Urothelium cell line (cell line): Measurements from ENCODE around the gene TFAP2C.
A peak's percentile ranks its signal among the peaks of the same experiment; 100 is the strongest.

Source experiments
- DNase-seq: peaks from one replicate; pipeline ENCODE4 v3.0.0; 2011; ENCODE audit warnings: low spot score, mixed read lengths
- FAIRE-seq: peaks from 2 replicates; lab custom pipeline; 2011; peaks lifted over from hg19 to GRCh38; lab: Jason Lieb, UNC

Gene TFAP2C

DNA sequence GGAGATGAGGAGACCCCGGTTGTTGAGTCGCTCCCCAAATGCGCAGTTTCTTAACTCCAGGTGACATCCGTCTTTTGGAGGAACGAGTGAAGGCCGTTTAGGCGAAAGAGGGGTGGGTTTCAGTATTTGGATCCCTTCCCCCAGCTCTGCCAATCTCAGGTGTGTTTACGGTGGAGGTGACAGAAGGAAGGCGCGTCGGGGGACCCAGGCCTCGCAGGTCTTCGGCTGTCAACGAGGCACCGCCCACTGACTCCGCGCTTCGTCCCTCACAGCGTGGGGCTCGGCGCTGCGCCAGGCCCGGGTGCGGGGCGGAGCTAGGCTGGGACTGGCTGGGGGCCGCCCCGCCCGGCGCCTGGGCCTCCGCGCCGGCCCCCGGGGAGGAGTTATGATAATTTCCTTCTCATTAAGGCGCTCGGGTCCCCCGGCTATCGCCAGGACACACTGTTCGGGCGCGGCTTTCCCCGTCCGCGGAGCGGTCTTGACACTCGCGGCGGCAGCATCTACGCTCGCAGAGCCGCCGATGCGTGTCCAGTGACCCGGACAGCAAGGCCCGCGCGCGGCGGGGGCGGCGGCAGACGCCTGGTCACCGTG lies at the start of gene TFAP2C:
Gene TFAP2C, plus strand, starts transcription at position 434 of the 591 bp plus-strand sequence. CDS start 239 bp downstream, outside the sequence.
- no peak for FAIRE-seq
- DNase-seq = no peak

- no peak for FAIRE-seq
- DNase-seq = no peak
Observed at GRCh38 chr20:56580226-56580625, 48.9 kb upstream of the TFAP2C start.

- FAIRE-seq (no peak), DNase-seq (no peak)
Observed at GRCh38 chr20:56581701-56582100, 47.4 kb upstream of the TFAP2C start.

GRCh38 chr20:56582542-56582941 lies 46.6 kb upstream of the TFAP2C start:
- no peak for FAIRE-seq

DNA sequence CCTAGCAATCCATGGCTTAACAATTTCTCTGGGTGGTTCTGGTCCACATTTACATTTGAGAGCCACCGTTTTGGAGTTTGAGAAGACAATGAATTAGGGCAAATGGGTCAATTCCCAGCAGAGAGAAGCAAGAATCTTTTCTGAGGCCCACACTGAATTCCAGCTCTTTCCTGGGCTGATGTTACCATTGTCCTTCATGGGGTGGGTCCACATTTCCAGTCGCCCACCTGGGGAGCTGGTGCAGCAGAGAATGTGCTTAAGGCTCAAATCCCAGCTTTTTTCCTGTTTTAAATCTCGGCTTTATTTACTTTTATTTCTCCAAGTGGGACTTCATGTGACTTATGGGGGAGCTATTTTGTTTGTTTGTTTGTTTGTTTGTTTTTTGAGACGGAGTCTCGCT lies 44.2 kb upstream of the TFAP2C start:
- no peak for DNase-seq
- FAIRE-seq = no peak

More at GRCh38 chr20:56582542-56582941, 46.6 kb upstream of the TFAP2C start:
- DNase-seq = no peak

DNA sequence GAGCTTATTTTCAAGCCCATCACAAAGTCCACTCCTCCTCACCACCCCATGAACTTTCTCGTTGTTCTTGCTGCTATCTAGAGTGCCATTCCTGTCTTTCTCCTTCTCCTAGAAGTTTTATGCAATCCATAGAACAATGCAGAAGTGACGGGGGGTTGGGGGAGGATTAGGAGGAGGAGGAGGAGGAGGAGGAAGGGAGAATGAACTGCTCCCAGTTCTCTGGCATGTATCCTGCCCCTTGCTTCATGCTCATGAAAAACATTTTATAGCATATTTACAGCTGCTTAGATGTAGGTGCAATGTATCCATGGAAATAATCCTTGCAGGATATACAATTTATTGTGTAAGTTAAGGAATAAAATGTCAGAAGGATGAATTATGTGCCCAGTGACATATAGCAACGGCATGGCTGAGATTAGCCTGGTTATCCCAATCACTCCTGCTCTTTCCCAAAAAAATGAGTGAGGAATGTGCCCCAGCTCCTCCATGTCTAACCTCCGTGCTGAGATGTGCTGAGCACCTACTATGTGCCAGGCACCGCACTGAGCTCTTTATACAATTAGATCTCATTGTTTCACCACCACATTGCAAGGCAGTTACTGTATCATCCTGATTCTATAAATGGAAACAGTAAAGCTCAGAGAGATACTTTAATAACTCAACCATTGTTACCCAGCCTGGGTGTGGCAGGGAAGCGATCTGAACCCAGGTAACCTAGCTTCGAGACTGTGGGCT lies 41.6 kb upstream of the TFAP2C start:
- FAIRE-seq (no peak), DNase-seq (no peak)

DNA sequence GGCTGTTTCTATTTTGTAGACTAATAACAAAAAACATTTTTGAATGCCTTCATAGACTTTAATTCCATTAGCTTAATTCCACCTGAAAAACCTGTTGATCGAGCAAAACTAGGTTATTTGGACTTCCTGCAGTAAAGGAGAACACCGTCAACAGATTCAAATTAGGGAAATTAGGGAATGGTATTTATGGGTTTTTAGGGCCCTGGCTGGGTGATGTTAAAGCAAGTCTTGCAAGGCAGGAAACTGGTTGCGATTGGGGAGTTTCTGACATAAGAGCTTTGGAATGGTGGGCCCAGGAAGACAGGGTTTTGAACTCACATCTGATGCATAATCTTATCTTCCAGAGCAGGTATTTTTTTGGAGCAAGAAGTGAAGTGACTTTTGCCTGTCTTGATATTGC lies 40.1 kb upstream of the TFAP2C start:
- DNase-seq (no peak), FAIRE-seq (no peak)

DNA sequence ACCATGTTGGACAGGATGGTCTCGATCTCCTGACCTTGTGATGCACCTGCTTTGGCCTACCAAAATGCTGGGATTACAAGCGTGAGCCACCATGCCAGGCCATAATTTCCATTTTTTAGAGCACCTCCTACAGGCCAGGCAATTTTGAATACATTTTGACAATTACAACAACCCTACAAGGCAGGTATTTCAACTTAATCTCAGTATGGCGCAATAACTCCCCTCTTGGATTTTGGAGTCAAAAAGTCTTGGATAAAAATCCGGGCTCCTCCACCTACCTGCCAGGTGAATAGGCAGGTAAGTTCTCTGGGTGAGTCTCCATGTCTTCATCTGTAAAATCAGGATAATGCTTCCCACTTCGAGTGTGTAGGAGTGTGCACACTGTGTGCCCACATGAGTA lies 39.5 kb upstream of the TFAP2C start:
- FAIRE-seq = no peak
- no peak for DNase-seq

- FAIRE-seq = no peak
- no peak for DNase-seq
Observed at GRCh38 chr20:56590888-56591287, 38.2 kb upstream of the TFAP2C start.

DNA sequence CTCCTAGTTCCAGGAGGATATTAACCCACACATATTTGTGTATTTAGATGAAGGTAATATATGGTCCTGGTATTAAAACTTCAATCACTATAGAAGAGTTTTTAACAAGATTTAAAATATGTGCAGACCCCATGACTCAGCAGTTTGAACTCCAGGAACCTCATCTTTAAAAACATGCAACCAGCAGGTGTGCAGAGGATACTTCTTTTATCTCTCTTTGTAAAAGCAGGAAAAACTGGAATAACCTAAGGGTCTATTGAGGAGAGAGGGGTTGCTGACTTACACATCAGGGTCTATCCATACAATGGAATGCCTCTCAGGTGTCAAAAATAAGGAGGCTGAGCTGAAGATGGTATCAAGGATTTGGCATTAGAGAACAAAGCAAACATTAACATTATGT lies 36.9 kb upstream of the TFAP2C start:
- FAIRE-seq (no peak), DNase-seq (no peak)

DNA sequence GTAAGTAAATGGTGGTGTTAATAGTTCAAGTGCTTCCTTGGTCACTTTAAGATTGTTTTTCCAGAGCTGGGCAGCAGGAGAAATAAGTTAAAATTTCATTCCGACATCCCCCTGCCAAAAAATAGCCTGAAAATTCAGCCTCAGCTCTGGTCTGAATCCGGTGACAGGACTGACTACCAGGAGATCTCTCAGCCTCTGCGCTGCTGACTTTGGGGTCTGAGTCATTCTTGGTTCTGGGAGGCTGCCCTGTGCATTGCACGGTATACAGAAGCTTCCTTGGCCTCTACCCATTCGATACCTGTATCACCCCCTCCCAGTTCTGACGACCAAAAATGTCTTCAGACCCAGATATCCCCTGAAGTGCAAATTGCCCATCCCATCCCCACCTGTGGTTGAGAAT lies 36.3 kb upstream of the TFAP2C start:
- DNase-seq (no peak), FAIRE-seq (no peak)

GRCh38 chr20:56595746-56596475 lies 33.2 kb upstream of the TFAP2C start:
- FAIRE-seq (no peak), DNase-seq (no peak)

GRCh38 chr20:56601166-56601565 lies 27.9 kb upstream of the TFAP2C start:
- FAIRE-seq (no peak), DNase-seq (no peak)

DNA sequence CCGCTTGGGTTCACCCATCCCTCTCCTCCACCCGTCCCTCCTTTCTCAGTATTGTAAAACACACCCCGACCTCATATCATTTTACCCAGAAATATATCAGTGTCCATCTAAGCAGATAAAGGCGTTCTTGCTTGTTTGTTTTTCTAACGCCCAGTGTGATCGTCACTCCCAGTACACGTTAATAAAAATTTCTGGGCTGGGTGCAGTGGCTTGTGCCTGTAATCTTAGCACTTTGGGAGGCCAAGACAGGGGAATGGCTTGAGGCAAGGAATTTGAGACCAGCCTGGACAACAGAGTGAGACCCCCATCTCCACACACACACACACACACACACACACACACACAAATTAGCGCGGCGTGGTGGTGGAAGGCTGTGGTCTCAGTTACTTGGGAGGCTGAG lies 24.4 kb upstream of the TFAP2C start:
- FAIRE-seq (no peak), DNase-seq (no peak)

DNA sequence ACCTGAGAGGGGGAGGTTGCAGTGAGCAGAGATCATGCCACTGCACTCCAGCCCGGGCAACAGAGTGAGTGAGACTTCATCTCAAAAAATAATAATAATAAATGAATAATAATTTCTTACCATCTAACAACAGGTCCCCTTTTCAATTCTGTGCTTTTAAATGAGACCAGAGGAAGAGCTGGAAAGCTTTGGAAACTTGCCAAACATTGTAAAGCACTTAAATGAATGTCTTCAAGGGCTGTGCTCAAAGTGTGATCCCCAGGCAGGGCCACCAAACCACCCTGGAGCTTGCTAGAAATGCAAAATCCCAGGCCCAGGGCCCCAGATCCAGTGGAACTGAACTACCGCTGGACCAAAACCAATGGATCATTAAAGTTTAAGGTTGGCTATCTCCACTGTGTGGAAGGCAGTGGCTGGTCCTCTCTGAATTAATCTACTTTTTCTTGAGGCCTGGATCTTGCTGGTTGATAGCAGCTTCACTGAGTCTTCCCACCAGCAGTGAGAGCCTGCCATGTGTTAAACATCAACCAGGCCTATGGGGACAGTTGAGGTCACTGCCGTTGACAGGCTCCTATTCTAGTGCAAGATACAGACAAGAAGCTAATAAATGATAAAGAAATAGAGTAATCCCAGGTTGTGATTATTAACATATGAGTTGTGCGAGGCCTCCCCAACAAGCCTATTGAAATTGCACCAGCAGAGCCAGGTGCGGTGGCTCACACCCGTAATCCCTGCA lies 23.7 kb upstream of the TFAP2C start:
- no peak for DNase-seq
- no peak for FAIRE-seq

DNA sequence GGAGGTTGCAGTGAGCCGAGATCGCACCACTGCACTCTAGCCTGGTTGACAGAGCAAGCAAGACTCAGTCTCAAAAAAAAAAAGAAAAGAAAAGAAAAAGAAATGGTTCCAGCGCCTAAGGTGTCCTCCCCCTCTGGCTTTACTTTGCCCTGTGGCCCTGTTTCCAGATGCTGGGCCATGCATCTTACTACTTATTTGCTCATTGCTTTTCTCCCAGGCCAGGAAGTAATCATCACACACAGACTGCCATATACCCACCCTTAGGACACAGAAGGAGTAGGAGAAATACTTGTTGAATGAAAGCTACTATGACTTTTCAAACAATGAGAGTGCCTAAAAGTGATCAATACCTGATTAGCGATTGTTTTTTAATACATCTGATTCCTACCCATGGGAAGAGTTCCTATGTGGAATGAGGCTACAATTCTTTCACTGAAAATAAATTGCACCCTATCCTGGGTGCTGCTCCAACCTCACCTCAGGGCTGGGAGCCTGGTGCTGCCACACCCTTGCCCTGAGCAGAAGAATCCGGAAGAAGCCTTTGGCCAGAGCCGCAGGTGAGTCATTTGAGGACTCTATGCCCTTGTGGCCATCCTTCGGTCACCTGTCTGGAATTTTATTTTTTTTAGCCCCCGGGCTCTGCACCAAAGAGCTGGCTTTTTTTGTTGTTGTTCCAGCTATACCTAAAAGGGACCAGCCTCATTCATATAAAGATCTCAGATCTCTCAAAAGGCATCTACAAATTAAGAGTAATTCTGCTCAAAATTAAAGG lies 22.7 kb upstream of the TFAP2C start:
- FAIRE-seq (peak; percentile 17), DNase-seq (peak; percentile 85)

DNA sequence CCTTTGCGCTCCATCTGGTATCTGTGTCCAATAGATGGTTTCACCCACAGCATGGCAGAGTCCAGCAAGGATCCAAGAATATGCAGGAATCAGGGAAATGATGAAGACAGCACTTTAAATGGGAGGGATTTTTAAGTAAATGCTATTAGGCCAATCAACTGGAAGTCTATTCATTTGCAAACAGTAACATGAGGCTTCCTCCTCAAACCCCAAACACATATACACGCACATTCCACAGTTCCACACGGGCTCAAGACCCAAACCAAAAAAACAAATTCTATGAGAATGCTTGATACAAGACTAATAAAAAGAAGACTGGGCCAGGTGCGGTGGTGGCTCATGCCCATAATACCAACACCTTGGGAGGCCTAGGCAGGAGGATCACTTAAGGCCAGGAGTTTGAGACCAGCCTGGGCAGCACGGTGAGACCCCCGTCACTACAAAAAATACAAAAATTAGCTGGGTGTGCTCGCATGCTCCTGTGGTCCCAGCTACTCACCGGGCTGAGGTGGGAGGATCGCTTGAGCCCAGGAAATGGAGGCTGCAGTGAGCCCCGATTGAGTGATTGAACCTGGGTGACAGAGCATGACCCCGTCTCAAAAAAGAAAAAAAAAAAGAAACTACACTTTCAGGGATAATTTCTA lies 21.9 kb upstream of the TFAP2C start:
- no peak for FAIRE-seq
- DNase-seq = no peak

DNA sequence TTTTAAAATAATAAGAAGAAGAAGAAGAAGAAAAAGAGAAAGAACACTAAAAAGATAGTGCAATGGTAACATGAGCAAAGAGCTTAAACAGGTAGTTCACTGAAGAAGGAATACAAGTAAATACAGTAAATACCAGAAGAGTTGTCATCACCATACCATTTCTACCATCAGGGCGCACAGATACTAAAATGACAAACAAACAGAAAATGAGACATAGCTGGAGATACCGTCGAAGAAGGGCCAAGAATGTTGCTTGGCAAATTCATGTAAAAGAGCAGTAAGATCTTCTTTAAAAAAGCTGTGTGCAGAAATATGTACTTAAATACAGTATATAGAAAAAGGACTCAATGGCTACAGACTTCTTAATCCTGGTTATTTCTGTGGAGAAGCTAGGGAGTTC lies 20.7 kb upstream of the TFAP2C start:
- FAIRE-seq = no peak
- no peak for DNase-seq

GRCh38 chr20:56609321-56609720 lies 19.8 kb upstream of the TFAP2C start:
- FAIRE-seq = peak; percentile 53

DNA sequence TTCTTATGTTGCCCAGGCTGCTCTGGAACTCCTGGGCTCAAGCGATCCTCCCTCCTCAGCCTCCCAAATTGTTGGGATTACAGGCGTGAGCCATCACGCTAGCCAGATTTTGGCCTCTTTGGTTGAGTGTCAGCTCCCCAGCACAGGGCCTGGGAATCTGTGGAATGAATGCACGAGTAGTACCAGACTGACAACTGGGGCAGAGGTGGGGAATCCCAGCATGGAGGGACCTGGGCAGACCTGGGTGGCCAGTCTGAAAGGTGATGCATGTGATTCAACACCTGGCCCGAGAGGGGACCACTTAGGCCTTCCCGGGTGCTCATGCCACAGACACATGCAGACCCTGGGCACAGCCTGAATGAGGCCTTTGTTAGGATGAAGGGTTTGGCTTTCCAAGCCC lies 19.0 kb upstream of the TFAP2C start:
- DNase-seq (no peak), FAIRE-seq (no peak)

More at GRCh38 chr20:56609321-56609720, 19.8 kb upstream of the TFAP2C start:
- no peak for DNase-seq
